Bone marrow (tissue), 2 donors: ENCODE data around the gene FOXB1.

Experiments used
- DNase-seq, 2 donors: peaks; one replicate each; lab custom pipeline; 2025; lab: John Stamatoyannopoulos, UW

FOXB1 gene

DNA sequence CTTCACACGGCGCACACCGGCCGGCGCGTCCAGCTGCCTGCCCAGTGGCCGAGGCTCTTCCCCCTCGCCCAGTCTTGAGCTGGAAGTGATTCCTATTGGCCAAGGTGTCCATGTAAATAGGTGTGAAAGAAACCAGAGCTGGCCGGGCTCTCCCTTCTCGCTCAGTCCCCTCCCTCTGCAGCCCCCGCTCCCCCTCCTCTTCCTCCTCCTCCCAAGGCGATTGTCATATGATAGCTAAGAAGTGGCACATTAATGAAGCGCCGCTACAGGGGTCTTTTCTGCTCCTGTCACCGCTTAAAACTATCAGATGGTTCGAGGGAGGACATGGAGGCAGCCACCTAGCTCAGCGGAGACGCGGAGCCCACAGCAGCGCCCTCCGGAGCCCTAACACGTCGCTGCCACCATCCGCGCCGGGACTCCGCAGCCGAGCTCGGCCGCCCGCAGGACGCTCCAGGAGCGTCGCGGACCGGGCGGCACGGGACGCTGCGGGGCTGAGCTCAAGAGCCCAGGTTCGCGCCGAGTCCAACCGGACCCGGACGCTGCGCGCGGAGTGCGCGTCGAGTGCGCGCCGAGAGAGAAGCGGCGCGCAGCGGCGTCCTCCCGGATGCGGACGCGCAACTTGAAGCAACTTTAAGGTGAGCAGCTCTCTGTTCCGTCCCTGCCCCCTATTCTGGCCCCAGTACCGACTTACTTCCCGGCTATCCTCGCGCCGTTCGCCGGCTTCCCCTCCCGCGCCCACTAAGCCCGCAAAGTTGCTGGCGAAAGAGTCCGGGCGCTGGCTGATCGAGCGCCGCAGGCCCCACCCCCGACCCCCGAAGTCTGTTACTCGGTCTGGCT is at the start of gene FOXB1:
Gene FOXB1, plus strand, starts transcription at position 303 of the 837 bp plus-strand sequence. CDS start 653 bp downstream, outside the sequence.
- no peak for DNase-seq

GRCh38 chr15:59958288-59958687 is 45.8 kb upstream of the FOXB1 start:
- DNase-seq, result no peak

- no peak for DNase-seq
Measured at GRCh38 chr15:59960318-59960717, 43.8 kb upstream of the FOXB1 start.

- no peak for DNase-seq
Measured at GRCh38 chr15:59963322-59963721, 40.8 kb upstream of the FOXB1 start.

GRCh38 chr15:59963925-59964324 is 40.2 kb upstream of the FOXB1 start:
- DNase-seq, result no peak

GRCh38 chr15:59965741-59966140 is 38.4 kb upstream of the FOXB1 start:
- no peak for DNase-seq

- DNase-seq, result no peak
Measured at GRCh38 chr15:59966262-59966661, 37.8 kb upstream of the FOXB1 start.

DNA sequence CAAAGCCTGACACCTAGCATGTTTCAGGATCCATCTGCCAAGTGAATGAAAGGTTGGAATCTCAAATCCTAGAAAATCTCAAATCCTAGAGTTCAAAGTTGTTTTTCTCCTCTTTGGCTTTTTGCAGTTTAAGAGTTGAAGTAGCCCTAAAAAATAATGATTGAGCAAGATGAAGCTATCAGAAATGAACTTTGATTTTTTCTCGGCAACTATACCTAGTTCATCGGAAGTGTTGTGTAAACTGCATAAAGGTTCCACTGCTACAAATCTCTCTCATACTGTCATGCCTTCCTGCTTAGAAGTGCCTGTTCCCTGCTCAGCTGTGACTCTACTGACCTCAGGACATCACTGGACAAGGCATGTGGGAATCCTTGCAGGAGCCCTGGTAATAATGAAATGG is 35.8 kb upstream of the FOXB1 start:
- no peak for DNase-seq

- DNase-seq, result no peak
Measured at GRCh38 chr15:59972241-59972640, 31.9 kb upstream of the FOXB1 start.

- no peak for DNase-seq
Measured at GRCh38 chr15:59976480-59977271, 27.4 kb upstream of the FOXB1 start.

DNA sequence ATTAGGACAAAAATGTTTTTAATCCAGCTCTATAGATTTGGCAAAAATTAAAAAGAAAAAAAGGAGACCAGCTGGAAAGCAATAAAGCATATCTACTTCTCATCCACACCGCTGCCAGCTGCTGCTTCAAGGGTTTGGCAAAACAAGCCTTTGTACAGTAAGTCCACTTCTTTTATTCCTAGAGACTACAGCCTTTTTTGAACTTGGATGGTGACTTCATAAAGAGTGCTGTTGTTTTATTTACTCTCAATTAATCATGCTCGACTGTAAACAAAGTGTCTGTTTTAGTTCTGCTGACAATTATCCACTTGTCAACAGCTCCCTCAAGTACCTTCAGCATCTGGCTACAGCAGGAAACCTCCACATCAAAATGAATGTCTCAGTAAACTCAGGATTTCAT is 12.3 kb upstream of the FOXB1 start:
- DNase-seq, result no peak

- no peak for DNase-seq
Measured at GRCh38 chr15:59993041-59993750, 10.9 kb upstream of the FOXB1 start.

DNA sequence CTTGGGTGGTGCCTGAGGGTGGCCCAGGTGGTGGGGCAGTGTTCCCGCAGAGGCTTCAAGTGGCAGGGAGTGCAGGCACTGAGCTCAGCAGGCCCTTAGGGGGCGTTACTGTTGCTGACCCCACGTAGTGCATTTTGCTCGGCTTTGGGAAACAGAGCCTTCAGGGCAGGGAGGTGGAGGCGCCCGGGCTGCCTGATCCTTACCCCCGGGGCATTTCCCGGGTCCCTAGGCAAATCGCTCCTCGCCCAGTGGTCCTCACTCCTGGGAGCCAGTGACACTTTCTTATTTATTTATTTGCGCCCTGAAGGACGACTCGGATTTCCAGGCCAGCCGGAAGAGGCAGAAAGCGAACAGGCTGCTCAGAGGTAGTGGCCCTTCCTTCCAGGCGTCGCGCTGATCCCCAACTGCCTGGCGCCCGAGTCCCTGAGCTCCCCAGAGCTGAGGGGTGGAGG is 10.1 kb upstream of the FOXB1 start:
- no peak for DNase-seq

GRCh38 chr15:59994526-59994887 is 9.6 kb upstream of the FOXB1 start:
- no peak for DNase-seq

DNA sequence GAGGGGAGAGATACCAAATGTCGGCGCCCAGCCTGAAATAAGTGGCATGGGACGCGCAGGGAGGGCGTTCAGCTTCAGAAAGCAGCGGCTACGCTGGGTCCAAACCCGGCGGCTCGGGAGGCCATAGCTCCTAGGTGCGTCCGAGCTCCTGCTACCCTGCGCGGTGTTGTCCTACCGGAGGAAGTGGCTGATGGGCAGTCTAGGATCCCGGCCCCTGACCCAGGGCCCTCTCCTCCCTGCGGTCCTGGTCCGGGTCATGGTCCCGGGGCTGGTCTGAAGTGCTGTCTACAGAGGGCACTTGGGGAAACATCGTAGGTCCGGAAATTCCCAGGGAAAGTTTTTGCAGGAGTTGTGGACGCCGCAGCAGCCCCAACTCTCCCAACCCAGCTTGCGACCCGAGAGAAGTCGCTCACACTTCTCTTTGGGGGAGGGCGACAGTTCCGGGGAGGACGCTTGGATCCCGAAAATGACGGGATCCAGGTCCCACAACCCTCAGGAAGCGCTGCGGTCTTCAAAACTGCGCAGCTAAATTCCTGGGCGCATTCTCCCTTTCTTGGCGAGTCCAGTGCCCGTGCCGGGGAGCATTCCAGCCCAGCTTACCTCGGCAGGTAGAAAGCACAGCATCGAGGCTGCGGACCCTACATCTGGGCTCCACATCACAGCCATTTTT is 9.1 kb upstream of the FOXB1 start:
- DNase-seq, result no peak

DNA sequence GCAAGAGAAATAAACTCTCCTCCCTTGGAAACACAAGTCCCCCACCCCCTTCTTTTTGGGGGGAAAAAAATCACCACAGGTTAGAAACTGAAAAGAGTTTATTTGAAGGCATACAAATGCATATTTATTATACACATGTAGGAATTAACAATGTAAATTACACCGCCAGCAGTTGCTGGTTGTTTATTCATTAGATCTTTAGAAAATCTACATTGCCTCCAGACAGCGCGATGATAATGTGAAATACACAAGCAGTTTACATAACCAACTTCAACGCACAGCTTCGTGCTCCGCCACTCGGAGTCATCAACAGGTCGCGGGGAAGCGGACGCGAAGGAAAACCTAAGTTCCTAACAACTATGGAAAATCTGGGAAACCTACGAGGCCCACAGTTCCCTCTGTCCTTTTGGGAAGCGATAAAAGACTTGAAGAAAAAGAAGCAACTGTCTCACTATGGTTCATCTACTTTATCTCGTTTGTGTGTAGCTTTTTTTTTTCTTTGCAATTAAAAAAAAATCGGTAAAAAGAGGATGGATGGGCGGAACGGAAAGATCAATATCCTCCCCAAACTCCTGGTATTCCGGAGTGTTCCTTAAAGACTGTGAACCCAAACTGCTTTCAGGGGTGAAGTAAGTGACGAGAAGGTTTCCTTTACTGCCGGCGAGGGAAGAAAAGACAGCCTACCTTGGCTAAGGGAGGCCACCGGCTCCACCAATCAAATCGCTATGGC is 8.4 kb upstream of the FOXB1 start:
- DNase-seq, result no peak

- DNase-seq, result no peak
Measured at GRCh38 chr15:59996298-59997041, 7.6 kb upstream of the FOXB1 start.

- no peak for DNase-seq
Measured at GRCh38 chr15:59997070-59997701, 6.9 kb upstream of the FOXB1 start.

- no peak for DNase-seq
Measured at GRCh38 chr15:59998305-59998949, 5.7 kb upstream of the FOXB1 start.
